Caki2 (cell line): Measurements from ENCODE around the gene PTDSS2. TPM values are rescaled to one million over a fixed set of nuclear protein-coding genes. Genes with fewer than 3 reads are reported as not detected.

Experiments used
- DNase-seq: peaks from one replicate; pipeline ENCODE4 v3.0.0-alpha.2; 2015; ENCODE audit warnings: low read depth
- in situ Hi-C: cut with HindIII; loops from 2 replicates; pipeline ENCODE4 v1.10.0; 2016; ENCODE audit warnings: low sequenced_read_pairs, low pct_unique_long_range_greater_than_20kb, mixed read lengths
- total RNA-seq: library from RNA; depleted of rRNA; stranded (reverse); fragments of >200 nt; shearing (Covaris generic); gene quantifications from 2 replicates; pipeline ENCODE4 v1.2.3, GENCODE V29; 2014; ENCODE audit warnings: low replicate concordance

The PTDSS2 gene
- total RNA-seq, 1 experiment from 2014 or later = 50.2 TPM

GRCh38 chr11:442611-443081, 7.4 kb upstream of the PTDSS2 start:
- DNase-seq = no peak
- in situ Hi-C loops = no loop called here

GRCh38 chr11:443542-444199, 6.4 kb upstream of the PTDSS2 start:
- no peak for DNase-seq
- in situ Hi-C loops = no loop called here

GRCh38 chr11:444396-445144, 5.5 kb upstream of the PTDSS2 start:
- DNase-seq = peak; percentile 38
- in situ Hi-C loops = no loop called here

- DNase-seq = no peak
- in situ Hi-C loops = no loop called here
These were observed 4.1 kb upstream of the PTDSS2 start for GRCh38 chr11:445765-446588.

GRCh38 chr11:446891-447290, 3.2 kb upstream of the PTDSS2 start:
- no peak for DNase-seq
- in situ Hi-C loops = no loop called here

GRCh38 chr11:447923-448731, 2.0 kb upstream of the PTDSS2 start:
- in situ Hi-C loops = no loop called here
- peak; percentile 91 for DNase-seq

- peak; percentile 32 for DNase-seq
- in situ Hi-C loops = no loop called here
These were observed 851 bp downstream of the PTDSS2 start for GRCh38 chr11:450809-451451.

GRCh38 chr11:451738-452137, 1.7 kb downstream of the PTDSS2 start:
- in situ Hi-C loops = no loop called here
- no peak for DNase-seq

GRCh38 chr11:452203-452744, 2.2 kb downstream of the PTDSS2 start:
- no peak for DNase-seq
- in situ Hi-C loops = no loop called here

- DNase-seq = no peak
- in situ Hi-C loops = no loop called here
These were observed 2.9 kb downstream of the PTDSS2 start for GRCh38 chr11:452916-453527.

GRCh38 chr11:453564-453963, 3.5 kb downstream of the PTDSS2 start:
- in situ Hi-C loops = no loop called here
- DNase-seq = no peak

- no peak for DNase-seq
- in situ Hi-C loops = no loop called here
These were observed 4.0 kb downstream of the PTDSS2 start for GRCh38 chr11:454043-454442.

- in situ Hi-C loops = no loop called here
- DNase-seq = no peak
These were observed 4.9 kb downstream of the PTDSS2 start for GRCh38 chr11:454801-455565.

- in situ Hi-C loops = no loop called here
- DNase-seq = no peak
These were observed 5.6 kb downstream of the PTDSS2 start for GRCh38 chr11:455566-456147.

GRCh38 chr11:456533-456932, 6.5 kb downstream of the PTDSS2 start:
- in situ Hi-C loops = no loop called here
- DNase-seq = no peak

GRCh38 chr11:457111-457760, 7.2 kb downstream of the PTDSS2 start:
- no peak for DNase-seq
- in situ Hi-C loops = no loop called here
